Stimulated activated CD8-positive, alpha-beta memory T cell treated with anti-CD3 and anti-CD28 coated beads, Interleukin-4, amount 100 ng/mL, for 48 hours (primary cell): Measurements from ENCODE around the gene HSPB1.
"Not testable (repeated sequence)": the region's sequence is repeated elsewhere in the genome, so short reads cannot be mapped to it uniquely, and the experiment has no call there.

ENCODE experiments used
- DNase-seq: peaks from one replicate; pipeline ENCODE4 v3.0.0-alpha.2; 2020

The HSPB1 gene

DNA sequence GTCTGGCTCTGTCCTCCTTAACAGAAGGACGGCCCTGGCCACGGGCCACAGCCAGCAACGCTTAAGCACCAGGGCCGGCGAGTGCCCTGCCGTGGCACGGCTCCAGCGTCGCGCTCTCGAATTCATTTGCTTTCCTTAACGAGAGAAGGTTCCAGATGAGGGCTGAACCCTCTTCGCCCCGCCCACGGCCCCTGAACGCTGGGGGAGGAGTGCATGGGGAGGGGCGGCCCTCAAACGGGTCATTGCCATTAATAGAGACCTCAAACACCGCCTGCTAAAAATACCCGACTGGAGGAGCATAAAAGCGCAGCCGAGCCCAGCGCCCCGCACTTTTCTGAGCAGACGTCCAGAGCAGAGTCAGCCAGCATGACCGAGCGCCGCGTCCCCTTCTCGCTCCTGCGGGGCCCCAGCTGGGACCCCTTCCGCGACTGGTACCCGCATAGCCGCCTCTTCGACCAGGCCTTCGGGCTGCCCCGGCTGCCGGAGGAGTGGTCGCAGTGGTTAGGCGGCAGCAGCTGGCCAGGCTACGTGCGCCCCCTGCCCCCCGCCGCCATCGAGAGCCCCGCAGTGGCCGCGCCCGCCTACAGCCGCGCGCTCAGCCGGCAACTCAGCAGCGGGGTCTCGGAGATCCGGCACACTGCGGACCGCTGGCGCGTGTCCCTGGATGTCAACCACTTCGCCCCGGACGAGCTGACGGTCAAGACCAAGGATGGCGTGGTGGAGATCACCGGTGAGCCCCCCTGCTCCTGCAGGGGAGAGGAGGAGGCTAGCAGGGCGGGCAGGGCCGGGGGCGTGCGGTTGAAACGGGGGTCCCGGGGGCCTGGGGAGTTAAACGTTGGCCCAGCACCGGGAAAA lies at the start of gene HSPB1:
TSS of gene HSPB1 (plus strand) at position 327 of the 855 bp plus-strand sequence. CDS start at position 367, 40 bp downstream.
- peak; percentile 67 for DNase-seq

DNA sequence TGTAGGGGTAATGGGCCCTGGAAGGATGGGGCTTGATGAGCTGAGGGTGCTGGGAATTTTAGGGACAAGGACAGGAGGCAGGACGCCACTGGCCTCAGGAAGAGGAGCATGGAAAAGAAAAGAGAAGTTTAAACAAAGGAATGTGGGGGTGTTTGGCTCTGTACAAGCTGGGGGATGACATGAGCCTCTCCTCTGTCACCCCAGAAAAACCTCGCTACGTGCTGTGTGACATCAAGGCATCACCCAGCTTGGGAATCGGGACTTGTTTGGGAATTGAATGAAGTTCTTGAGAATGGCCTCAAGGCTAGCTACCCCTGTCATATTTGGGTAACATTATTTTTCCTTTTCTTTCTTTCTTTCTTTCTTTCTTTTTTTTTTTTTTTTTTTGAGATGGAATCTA lies 47.7 kb upstream of the HSPB1 start:
- DNase-seq: no peak

DNA sequence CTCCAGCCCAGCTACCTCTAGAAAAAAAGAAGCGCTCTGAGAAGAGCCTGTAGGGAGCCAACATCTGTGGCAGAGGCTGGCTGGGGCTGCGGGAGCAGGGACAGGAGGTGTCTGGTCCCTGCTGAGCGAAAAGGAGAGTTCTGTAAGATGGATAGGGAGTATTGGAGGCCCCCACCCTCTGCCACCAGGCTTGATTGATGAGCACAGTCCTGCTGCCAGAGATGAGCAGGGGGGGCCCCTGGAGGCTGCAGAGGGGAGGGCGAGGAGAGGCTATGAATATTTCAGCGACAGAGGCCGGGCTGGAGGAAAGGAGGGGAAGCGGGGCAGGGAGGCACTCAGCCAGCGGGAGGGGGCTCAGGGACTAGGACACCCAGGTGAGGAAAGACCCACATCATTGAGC lies 44.5 kb upstream of the HSPB1 start:
- DNase-seq: no peak

DNA sequence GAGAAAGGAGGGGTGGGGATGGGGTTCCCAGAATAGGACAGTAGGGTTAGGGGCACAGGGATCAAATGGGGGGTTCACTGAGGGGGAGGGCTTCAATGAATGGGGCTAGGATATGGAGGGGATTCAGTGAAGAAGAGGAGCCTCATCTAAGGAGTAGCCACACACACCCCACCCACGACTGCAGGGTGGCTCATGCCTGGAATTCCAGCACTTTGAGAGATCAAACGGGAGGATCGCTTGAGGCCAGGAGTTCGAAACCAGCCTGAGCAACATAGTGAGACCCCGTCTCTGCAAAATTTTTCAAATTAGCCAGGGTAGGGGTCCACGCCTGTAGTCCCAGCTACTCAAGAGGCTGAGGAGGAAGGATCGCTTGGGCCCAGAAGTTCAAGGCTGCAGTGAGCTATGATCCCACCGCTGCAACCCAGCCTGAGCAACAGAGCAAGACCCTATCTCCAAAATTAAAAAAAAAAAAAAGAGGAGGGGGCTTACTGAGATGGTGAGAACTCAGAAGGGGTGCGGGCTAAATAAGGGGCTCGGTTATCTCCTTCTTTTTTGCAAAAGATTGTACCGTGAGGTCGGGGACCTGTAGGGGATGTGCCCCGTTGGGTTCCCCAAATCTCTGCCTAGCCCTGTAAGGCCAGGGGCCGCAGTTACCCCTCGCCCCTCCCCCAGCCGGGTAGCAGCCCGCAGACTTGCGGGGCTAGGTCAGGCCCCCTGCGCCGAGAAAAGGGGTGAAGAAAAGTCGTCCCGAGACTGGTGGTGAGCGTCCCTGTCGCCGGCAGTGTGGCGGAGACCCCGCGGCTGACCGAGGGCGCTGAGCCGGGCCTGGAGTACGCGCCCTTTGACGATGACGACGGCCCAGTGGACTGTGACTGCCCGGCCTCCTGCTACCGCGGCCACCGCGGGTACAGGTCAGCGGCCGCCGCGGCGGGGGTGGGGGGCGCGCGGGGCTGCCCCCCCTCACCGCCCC lies 43.1 kb upstream of the HSPB1 start:
- no peak for DNase-seq

DNA sequence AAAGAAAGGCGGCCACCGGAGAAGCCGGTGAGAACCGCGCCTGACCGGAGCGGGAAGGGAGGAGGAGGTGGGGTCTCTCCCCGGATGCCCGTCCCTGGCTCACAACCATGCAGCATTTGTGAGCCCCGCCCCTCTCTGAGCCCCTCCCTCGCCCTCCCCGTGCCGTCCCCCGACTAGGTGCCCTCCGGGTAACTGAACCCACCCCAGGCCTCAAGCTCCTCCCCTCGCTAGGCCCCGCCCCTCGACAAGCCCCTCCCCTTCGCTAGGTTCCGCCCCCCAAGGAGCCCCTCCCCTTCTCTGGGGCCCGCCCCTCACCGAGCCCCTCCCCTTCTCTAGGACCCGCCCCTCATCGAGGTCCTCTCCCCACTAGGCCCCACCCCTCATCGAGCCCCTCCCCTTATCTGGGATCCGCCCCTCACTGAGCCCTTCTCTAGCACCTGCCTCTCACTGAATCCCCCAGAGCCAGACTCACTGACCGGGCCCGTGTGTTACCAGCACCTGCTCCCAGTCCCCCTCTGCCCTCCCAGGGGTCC lies 42.2 kb upstream of the HSPB1 start:
- peak; percentile 71 for DNase-seq

DNA sequence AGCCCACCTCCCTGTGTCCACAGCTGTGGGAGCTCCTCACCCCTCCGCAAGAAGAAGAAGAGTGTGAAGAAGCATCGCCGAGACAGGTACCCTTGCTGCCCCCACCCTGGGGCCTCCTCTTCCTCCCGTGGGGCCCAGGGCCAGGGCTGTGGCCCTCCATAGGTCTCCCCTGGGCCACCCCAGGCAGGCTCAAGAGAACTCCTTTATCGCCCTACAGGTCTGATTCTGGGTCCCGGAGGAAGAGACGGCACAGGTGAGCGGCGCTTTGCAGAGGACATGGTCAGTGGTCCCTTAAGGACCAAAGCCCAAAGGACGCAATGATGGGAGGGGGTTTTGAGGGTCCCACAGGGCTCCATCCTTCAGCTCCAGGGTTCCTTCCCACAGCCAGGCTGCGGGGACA lies 41.1 kb upstream of the HSPB1 start:
- no peak for DNase-seq

DNA sequence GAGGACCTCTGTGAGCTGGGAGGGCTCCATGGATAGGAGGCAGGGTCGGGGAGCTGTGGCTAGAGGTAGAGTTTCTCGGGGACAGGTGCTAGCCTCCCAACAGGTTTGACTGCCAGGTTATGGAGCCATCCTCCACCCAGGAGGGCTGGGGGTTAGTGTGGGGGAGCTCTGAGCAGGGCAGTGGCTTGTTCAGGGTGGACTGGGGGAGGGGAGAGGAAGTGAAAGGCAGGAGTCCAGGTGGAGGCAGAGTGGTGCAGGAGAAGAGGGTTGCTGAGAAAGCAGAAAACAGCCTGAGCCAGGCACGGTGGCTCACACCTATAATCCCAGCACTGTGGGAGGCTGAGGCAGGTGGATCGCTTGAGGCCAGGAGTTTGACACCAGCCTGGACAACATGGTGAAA lies 40.5 kb upstream of the HSPB1 start:
- DNase-seq: no peak

DNA sequence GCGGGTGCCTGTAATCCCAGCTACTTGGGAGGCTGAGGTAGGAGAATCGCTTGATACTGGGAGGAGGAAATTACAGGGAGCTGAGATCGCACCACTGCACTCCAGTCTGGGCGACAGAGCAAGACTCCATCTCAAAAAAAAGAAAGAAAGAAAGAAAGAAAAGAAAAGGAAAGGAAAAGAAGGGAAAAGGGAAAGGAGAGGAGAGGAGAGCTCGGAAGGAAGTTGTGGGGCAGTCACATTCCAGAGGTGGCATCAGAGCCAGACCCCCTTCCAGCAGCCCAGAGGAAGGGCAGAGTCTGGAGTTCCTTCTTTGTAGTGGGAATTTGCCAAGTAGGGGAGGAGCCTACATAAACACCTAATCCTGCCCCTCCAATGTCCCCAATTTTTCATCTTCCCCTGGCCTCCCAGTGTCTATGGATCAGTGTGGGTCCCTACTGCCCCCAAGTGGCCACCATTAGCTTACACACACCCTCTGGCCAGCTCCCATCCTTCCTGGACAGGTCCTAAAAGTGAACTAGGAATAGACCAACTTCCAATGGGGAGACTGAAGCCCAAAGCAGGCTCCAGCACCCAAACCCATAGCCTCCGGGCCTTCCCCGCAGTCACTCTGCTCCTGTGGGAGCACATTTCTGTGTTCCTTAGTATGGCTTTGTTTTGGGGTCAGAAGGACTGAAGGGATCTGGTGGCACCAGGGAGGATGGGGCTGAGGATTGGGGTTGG lies 39.6 kb upstream of the HSPB1 start:
- DNase-seq: peak; percentile 56

DNA sequence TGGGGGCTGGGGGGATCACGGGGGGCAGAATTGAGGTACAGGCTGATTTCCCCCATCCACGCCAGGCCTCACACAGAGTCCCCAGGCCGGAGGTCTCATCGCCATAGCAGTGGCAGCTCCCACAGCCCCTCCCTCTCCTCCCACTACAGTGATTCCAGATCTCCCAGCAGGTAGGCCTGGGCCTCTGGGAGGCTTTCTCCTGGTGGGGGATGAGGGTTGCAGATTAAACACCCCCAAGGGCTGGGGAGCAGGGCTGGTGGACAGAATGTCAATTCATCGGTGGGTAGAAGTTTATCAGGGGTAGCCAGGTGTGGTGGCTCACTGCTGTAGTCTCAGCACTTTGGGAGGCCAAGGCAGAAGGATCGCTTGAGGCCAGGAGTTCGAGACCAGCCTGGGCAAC lies 37.2 kb upstream of the HSPB1 start:
- no peak for DNase-seq

DNA sequence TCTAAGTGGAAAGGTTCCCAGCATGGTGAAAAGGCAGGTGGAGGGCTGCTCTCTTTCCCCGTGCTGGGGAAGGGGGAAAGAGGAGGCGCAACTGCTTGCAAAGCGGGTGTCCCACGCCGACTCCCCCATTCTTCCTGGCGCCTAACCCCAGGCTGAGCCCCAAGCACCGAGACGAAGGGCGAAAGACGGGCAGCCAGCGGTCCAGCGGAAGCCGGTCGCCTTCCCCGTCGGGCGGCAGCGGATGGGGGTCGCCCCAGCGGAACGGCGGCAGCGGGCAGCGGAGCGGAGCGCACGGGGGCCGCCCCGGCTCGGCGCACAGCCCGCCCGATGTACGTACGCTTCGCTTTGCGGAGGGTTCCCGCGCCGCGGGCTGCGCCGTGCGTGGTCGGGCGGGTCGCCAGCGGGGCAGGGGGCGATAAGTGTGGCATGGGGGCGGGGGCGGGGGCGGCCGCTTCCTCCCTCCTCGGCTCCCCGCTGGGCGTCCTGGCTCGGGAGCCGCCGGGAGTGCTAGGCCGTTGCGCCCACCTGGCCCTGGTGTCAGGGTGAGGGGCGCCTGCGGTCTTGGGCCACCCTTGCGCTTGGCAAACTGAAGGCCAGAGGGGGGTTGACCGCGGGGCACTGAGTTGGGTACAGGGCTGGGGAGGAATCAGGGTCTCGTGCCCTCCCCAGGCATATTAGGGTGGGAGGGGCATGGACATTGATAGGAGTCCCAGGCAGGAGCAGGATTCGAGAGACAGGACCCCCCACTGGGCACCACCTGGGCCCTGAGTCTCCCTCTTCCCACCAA lies 35.2 kb upstream of the HSPB1 start:
- DNase-seq: no peak

DNA sequence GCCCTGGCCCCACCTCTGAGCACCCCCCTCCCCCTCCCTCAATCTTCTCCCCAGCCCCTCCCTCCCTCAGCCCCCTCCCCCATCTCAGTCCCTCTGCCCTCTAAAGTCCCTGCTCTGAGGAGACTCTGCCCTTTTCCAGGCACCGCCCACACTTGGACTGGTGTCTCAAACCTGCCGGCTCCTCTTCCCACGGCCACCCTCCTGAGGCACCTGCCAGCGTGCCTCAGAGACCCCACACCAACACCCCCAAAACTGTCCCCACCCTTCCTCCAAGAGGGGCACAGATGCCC lies 34.6 kb upstream of the HSPB1 start:
- no peak for DNase-seq

DNA sequence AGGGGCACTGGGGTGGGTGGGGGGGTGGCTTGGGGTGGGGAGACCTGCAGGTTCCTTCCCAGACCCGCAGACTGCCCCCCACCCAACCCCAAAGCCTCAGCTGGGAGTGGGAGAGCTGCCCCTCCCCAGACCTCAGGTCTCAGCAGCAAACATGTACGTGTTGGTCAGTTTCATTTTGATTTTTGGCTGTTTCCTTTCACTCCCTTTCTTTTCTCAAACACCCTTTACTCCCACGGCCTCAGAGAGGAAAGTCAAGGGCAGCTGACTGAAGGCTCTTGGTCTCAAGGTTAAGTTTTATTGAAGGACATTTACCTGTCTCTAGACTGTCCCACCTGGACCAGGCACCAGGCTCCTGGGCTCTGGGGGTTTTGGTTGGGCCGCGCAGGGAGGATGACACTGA lies 34.1 kb upstream of the HSPB1 start:
- no peak for DNase-seq

DNA sequence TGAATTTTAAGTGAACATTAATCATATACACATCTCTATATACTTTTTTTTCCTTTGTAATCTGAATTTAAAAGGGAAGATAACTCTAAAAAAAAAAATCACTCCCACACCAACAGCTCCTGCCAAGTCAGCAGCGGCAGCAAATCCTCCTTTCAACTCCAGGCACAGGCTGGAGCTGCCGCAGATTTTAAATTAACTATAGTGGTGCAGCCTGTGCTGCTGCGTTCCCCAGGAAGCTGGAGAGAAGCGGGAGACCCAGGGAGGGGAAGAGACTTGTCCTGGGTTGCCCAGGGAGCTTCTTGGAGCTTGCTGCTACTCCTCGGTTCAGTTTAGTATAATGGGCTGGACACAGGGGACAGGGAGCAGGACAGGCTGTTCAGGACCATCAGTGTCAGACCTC lies 32.6 kb upstream of the HSPB1 start:
- DNase-seq: no peak

DNA sequence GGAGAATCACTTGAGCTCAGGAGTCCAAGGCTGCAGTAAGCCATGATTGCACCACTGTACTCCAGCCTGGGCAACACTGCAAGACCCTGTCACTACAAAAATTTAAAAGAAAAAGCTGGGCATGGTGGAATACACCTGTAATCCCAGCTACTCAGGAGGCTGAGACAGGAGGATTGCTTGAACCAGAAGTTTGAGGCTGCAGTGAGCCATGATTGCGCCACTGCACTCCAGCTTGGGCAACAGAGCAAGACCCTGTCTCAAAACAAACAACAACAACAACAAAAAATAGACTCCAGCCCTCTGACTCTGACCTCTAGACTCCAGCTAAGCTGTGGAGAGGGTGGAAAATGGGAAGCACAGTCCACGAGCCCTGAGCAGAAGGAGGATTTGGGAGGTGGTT lies 31.1 kb upstream of the HSPB1 start:
- DNase-seq: not testable (repeated sequence)

DNA sequence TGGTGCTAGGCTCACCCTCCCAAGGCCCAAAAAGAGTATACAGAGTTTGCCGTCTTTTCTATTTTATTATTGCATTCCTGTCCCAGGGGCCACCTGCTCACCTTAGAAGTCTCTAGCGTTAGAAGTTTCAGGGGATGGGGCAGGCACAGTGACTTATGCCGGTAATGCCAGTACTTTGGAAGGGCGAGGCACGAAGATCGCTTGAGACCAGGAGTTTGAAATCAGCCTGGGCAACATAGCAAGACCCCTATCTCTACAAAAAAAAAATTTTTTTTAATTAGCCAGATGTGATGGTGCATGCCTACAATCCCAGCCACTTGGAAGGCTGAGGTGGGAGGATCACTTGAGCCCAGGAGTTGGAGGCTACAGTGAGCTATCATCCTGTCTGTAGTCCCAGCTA lies 30.3 kb upstream of the HSPB1 start:
- DNase-seq: no peak

DNA sequence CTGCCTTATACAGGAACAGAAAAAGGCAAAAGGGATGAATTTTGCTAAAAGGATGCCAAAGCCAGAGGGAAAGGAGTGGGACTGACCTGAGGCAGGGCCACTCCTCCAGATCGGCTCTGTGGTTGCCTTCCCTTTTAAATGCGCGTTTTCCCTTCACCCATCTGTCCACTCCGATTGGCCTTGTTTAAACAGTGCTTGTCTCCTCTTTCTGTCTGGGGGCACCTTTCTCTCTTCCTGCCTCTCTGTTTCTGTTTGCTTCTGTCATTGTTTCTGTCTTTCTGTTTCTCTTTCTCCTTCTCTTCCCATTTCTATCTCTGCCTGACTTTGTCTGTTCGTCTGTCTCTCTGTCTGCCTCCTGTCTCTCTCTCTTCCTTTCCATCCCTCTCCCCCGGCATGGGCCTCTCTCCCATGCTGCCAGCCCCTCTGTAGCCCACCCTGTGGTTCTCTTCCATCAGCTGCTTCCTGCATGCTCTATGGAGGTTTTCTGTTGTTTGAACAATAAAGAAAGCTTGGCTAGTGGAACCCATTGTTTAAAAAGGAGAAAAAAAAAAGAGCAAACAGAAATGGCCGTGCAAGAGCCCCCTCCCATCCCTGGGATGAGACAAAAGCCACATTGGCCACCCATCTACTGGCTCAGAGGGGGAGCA lies 29.5 kb upstream of the HSPB1 start:
- DNase-seq: no peak

DNA sequence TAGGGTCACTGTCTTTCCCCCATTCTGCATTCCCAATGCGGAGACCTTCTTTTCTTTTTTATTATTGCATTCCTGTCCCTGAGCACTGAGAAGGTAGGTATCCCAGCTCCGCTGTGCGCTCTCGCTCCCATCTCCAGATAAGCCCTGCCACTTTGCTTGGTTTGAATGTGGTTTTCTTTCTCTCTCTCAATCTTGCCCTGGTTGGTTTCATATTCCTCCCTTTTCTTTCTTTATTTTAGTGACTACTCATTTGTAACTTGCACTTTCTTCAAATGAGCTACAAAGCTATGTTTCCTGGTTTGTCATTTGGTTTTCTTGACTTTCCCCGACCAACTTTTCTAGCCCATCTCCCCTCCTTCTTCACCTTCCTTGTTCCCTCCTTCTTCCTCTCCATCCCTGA lies 29.0 kb upstream of the HSPB1 start:
- no peak for DNase-seq

DNA sequence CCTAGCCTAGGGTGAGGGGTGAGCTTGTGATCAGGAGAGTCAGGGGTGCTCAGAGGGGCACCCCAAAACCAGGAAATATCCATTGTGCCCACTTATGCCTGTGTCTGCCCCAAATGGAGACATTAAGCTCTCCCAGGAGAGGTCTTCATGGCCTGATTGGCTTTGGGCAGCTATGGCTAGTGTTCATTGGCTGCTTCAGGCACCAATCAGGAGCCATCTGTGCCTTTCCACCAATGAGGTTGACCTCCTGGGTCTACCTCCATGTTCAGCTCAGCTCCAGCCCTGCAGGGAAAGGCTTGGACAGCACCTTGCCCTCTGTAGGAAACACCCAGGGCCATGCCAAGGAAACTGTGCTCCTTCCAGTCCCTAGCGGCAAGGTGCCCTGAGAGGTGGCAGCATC lies 23.9 kb upstream of the HSPB1 start:
- no peak for DNase-seq

DNA sequence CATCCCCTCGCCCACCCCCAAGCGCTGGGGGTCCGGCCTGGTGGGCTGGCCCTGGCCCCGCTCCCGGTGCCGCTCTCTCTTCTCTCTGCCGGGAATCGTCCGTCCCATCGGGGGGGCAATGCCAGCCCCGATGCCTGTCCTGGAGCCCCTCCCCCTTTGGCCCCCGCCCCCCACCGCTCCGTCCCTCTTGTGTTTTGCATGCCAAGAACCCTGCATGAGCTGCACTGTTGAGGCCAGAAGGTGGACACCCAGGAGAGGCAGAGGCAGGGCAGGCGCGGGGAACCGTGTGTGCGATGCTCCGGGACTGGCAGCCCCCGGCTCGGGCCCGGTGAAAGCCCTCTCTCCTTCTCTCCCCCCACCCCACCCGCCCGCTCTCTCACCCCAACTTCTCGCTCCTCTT lies 22.1 kb upstream of the HSPB1 start:
- DNase-seq: no peak

DNA sequence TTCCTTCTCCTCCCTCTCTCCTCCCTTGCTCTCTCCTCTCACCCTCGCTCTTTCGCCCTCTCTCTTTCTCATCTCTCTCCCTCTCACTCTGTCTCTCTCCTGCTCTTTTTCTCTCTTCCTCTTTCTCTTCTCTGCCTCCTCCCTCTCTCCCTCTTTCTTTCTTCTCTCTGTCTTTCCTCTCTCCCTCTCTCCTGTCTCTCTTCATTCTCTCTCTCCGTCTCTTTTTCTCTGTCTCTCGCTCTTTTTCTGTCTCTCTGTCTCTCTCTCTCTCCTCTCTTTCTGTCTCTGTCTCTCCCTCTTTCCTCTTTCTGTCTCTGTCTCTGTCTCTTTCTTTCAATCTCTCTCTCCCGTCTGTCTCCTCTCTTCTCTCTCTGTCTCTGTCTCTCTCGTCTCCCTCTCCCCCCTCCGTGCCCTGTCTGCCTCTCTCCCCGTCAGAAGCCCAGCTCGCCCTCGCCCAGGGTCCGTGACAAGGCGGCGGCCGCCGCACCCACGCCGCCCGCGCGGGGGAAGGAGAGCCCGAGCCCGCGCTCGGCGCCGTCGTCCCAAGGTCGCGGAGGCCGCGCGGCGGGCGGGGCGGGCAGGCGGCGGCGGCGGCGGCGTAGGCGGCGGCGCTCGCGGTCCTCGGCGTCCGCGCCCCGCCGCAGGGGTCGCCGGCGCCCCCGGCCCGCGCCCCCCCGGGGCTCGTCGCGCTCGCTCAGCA lies 21.3 kb upstream of the HSPB1 start:
- no peak for DNase-seq

DNA sequence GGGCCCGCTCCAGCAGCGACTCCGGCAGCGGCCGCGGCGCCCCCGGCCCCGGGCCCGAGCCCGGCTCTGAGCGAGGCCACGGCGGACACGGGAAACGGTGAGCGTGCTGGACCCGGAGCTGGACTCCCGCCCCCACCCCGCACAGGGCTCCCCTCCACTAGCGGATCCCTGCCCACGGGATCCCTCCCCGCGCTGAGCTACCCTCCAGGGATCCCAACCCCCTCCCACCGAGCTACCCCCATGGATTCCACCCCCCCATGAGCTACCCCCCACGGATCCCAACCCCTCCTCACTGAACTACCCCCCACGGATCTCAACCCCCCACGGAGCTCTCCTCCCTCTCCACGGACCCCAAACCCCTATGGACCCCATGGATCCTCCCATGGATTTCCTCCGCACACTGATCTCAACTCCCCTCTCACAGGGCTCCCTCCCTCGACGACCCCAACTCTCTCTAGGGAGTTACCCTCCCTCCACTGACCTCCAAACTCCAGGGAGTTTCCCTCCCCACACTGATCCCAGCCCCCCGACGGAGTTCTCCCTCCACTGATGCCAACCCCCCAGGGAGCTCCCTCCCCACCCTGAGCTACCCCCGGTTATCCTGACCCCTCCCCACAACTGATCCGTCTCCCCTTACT lies 20.6 kb upstream of the HSPB1 start:
- no peak for DNase-seq
